H1 (cell line): Measurements from ENCODE around the gene INPPL1. TPM values are rescaled to one million over a fixed set of nuclear protein-coding genes. Genes with fewer than 3 reads are reported as not detected.
A peak's percentile ranks its signal among the peaks of the same experiment; 100 is the strongest.

Experiments
- BRCA1 ChIP-seq: IDR thresholded peaks from 2 replicates; pipeline ENCODE4 v1.6.1; 2012; ENCODE audit warnings: low read depth, low read length, improper control_type of control experiment
- CBX8 ChIP-seq: fragments of 300-800, 300-1000 bp; sonication (generic); IDR thresholded peaks from 2 replicates; pipeline ENCODE4 v1.7.1; 2016; ENCODE audit warnings: low read depth, low read length, borderline replicate concordance
- CEBPB ChIP-seq: IDR thresholded peaks from 2 replicates; pipeline ENCODE4 v1.6.1; 2012; ENCODE audit warnings: low read depth, low read length
- EGR1 ChIP-seq: IDR thresholded peaks from 2 replicates; pipeline ENCODE4 v1.6.1; 2011; ENCODE audit warnings: low read depth, low read length, borderline replicate concordance
- GABPA ChIP-seq: IDR thresholded peaks from 2 replicates; pipeline ENCODE4 v1.6.1; 2011; ENCODE audit warnings: mild to moderate bottlenecking, low read length, moderate library complexity, borderline replicate concordance; ENCODE audit not compliant: insufficient read depth
- KDM4A ChIP-seq: IDR thresholded peaks from one replicate; pipeline ENCODE4 v1.7.1; 2012; ENCODE audit warnings: low read depth, mild to moderate bottlenecking, moderate library complexity, low read length, inconsistent platforms; ENCODE audit not compliant: severe bottlenecking
- KDM5A ChIP-seq: fragments of 200-600 bp; IDR thresholded peaks from 2 replicates; pipeline ENCODE4 v1.7.1; 2012; ENCODE audit warnings: mild to moderate bottlenecking, low read length, inconsistent platforms, mixed read lengths
- MAFK ChIP-seq: IDR thresholded peaks from 2 replicates; pipeline ENCODE4 v1.6.1; 2012; ENCODE audit warnings: low read depth, mild to moderate bottlenecking, improper control_type of control experiment, low read length
- NANOG ChIP-seq: IDR thresholded peaks from 2 replicates; pipeline ENCODE4 v1.6.1; 2011; ENCODE audit warnings: low read length, low read depth, mild to moderate bottlenecking, inconsistent platforms; ENCODE audit not compliant: insufficient read depth, poor library complexity, severe bottlenecking
- POLR2A ChIP-seq, 2 experiments: IDR thresholded peaks; 1 replicate in 1 of 2; 2 replicates in 1 of 2; pipeline ENCODE4 v1.6.1; 2011; ENCODE audit warnings: low read depth in 2 of 2, low read length in 2 of 2, mild to moderate bottlenecking in 2 of 2; ENCODE audit errors: control extremely low read depth in 1 of 2
- RXRA ChIP-seq: IDR thresholded peaks from 2 replicates; pipeline ENCODE4 v1.6.1; 2011; ENCODE audit warnings: low read depth, mild to moderate bottlenecking, low read length, moderate library complexity; ENCODE audit not compliant: insufficient read depth
- SP4 ChIP-seq: IDR thresholded peaks from 2 replicates; pipeline ENCODE4 v1.6.1; 2012; ENCODE audit warnings: low read length, inconsistent platforms
- TAF1 ChIP-seq: IDR thresholded peaks from 2 replicates; pipeline ENCODE4 v1.6.1; 2011; ENCODE audit warnings: mild to moderate bottlenecking, low read depth, low read length
- ZNF274 ChIP-seq: IDR thresholded peaks from 2 replicates; pipeline ENCODE4 v1.7.0; 2012; ENCODE audit warnings: low read length, borderline replicate concordance; ENCODE audit errors: extremely low read depth
- polyA plus RNA-seq, 7 experiments: library from polyadenylated mRNA; depleted of rRNA in 3 of 7; stranded (reverse) in 5 of 7; unstranded in 2 of 7; fragments of >200 nt in 5 of 7; fragments of 200-250 nt in 2 of 7; gene quantifications; 1 replicate in 5 of 7; 2 replicates in 1 of 7; 4 replicates in 1 of 7; pipeline versions ENCODE4 v1.2.1 to v1.2.3, GENCODE V29; 2011 to 2013; ENCODE audit warnings: missing spikeins in 2 of 7, mixed read lengths in 2 of 7
- total RNA-seq: library from RNA; stranded (reverse); fragmentation: NEBNext Ultra II Directional; extraction: Animal tissue kit (Norgen Biotek cat#: 25700); gene quantifications from 2 replicates; pipeline ENCODE4 v1.2.1, GENCODE V29; 2021

The INPPL1 gene
- total and polyA plus RNA-seq, 2 of the 8 experiments (the other 6 are each of a cell fraction or from before 2014, with no cell fraction given), result 54.5 to 79.5 TPM

DNA sequence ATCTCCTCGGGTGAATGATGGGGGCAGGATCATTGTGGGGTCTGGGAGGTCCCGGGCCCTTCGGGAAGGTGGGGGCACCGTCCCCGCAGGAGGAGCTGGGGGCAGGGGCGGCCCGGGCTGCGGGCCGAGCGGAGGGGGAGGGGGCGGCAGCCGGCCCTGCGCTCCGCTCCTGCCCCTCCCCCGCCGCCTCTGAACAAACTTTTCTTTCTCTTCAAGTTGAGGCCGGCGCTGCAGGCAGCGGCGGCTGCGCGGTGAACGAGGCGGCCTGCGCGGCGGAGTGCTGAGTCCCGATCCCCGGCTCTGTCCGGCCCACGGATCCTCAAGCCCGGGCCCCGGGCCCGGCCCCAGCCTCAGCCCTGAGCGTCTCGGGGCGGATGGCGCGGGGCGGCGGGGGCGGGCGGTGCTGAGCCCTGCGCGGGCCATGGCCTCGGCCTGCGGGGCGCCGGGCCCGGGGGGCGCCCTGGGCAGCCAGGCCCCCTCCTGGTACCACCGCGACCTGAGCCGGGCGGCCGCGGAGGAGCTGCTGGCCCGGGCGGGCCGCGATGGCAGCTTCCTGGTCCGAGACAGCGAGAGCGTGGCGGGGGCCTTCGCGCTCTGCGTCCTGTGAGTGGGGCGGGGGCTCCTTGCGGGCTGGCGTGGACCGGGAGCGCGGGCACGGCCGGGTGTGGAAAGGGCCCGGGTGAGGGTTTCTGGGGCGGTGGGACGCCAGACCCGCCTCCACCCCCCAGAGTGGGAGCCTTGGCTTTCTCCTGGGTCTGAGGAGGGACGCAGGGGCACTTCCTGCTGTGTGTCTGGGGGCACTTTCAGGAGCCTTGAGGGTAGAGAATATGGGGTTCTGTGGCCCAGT lies at the start of gene INPPL1 (continued):
- TF ChIP-seq NANOG (no peak), BRCA1 (no peak), KDM5A (no peak), KDM4A (peak; percentile 15), TAF1 (peak; percentile 54; the same call in 1 of the 2 replicates), SP4 (no peak), CEBPB (no peak), ZNF274 (no peak), CBX8 (no peak), MAFK (no peak), GABPA (no peak), POLR2A (IDR thresholded peaks at IDR 0.05; ENCODE audit: control extremely low read depth in 1 of 2, low read depth in 2 of 2, low read length in 2 of 2) (peak in 1 of 2 experiments; percentile 17; a peak in 1 of 3 replicates), RXRA (no peak), EGR1 (no peak)
